HG02571 (cell line): ENCODE measurements around the gene NEDD8.

Experiments
- ATAC-seq: cut with Tn5 transposase; IDR thresholded peaks from one replicate; pipeline ENCODE4 v1.9.1; 2021; ENCODE audit warnings: mild to moderate bottlenecking, moderate library complexity; ENCODE audit not compliant: unreplicated experiment

NEDD8 gene

GRCh38 chr14:24232121-24232644 is at the start of gene NEDD8:
Gene NEDD8 (minus strand): TSS chr14:24232367. CDS start chr14:24232267, 100 bp downstream.
- ATAC-seq = peak; percentile 72

GRCh38 chr14:24281636-24282035 is 49.5 kb upstream of the NEDD8 start:
- no peak for ATAC-seq

- ATAC-seq = no peak
Observed at GRCh38 chr14:24280797-24281460, 48.8 kb upstream of the NEDD8 start.

DNA sequence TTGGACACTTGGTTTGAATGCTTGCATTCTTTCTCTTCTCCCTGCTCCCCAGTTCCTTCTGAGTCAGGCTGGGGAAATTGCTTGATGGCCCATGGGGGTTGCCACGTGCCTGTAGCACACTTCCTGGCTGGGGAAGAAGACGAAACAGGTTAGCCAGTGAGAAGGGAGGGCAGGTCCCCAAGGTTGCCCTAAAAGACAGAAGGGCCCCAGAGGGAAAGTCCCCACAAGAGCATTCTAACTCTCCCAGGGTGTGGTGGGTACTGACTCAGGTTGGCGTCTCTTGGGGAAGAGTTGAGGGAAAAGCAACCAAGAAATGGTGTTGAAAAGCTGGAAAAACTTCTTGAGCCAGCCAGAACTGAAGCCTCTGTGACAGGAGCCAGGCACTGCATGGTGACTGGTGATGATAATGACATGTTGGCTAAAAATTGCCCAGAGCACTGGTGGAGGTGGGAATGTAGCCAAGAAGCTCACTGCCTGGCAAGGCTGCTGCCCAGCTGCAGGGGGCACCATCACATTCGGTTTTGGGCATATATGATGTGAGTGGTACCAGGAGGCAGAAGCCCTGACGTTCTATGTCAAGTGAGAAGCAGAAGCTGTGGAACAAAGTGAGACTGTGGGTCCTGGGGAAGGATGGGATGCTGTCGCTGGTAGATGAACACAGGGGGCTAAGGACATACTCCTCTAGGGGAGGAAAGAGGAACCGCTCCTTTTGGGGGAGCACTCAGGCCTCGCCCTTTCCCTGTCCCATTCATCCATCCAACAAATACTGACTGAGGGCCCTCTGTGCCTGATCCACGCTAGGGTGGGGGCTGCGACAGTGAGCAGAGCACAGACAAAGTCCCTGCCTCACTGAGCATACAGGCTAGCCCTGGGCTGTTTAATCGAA is 47.4 kb upstream of the NEDD8 start:
- peak; percentile 68 for ATAC-seq

DNA sequence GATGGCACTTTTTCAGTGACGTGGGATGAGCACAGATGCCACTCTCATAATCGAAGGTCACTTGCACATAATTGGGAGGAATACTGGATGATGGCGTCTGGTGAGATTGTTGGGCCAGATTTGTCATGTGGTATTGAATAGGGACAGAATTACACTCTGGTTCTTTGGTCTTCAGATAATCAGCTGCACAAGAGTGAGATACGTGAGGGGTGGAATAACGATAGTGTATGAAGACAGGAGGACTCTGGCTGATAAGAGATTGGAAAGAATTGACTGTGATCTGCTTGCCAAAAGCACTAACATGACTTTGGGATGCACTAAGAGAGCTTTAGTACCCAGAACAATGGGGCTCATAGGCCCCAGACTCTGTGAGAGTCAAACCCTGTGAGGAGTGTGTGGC is 46.3 kb upstream of the NEDD8 start:
- no peak for ATAC-seq

DNA sequence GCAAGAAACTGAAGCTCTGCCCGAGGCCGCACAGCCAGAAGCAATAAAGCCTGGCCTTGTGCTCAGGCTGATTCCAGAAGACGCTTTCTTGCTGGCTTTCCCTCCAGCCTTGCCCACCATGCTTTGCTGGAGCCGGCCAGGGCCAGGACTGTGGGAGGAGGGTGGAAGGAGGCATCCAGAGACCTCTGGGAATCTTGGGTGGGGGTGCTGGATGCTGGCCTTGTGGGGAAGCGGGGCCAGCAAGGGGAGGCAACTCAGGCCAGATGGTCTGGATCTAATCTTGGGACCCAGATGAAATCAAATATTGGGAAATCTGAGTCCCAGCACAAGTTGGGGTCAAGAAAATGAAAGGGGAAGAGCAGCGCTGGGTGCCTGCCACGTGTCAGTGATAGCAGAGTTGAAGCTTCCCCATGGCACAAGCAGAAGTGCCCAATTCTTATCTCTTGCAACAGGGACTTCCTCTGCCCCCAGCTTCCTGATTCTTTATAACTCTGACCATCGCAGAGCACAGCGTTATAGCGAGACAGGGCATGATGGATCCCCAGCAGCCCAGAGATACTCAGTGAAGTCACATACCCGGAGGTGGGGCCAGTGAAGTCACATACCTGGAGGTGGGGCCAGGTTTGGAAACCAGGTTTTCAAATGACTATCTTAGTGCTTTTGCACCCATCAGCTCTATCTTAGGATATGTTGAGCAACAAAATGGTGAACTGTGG is 45.6 kb upstream of the NEDD8 start:
- ATAC-seq = no peak

- no peak for ATAC-seq
Observed at GRCh38 chr14:24277071-24277470, 44.9 kb upstream of the NEDD8 start.

- peak; percentile 37 for ATAC-seq
Observed at GRCh38 chr14:24274101-24274543, 42.0 kb upstream of the NEDD8 start.

DNA sequence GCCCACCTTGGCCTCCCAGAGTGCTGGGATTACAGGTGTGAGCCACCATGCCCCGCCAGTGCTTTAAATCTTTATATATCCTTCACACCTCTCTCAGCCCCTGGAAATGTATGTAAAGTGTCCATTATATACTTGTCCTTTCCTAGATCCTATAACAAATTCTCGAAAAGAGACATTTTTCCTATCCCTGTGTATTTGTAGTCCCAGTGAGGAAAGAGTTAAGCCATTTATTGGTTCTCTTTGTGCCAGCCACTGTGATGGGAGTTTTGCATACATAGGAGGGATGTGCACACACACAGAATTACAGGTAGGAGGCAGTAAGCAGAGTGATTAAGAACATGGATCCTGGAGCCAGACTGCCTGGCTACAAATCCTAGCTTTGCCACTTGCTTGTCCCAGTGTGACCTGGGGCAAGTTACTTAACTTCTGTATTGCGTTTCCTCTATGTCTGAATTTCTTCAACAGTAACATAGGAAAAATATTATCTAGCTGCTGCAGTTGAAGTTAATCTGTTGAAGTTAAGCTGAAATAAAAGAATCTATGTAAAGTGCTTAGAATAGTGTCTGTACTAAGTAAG is 41.3 kb upstream of the NEDD8 start:
- ATAC-seq = no peak

DNA sequence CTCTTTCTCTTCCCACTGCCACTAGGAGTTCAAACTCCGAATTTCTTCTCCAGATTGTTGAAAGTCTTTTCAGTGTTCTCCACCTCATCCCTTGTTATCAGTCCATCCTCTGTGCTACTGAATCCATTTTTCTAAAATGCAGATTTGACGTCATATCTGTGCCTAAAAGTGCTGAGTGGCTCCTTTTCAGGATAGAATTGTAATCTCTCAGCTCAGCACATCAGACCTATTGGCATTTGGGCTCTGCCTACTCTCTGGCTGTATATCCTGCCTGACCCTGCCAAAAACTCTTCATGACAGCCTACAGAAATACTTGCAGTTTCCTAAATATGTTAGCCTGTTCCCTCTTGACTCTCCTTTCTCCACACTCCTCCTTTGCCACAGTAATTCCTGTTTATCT is 40.3 kb upstream of the NEDD8 start:
- ATAC-seq = no peak

GRCh38 chr14:24271834-24272263 is 39.7 kb upstream of the NEDD8 start:
- no peak for ATAC-seq

DNA sequence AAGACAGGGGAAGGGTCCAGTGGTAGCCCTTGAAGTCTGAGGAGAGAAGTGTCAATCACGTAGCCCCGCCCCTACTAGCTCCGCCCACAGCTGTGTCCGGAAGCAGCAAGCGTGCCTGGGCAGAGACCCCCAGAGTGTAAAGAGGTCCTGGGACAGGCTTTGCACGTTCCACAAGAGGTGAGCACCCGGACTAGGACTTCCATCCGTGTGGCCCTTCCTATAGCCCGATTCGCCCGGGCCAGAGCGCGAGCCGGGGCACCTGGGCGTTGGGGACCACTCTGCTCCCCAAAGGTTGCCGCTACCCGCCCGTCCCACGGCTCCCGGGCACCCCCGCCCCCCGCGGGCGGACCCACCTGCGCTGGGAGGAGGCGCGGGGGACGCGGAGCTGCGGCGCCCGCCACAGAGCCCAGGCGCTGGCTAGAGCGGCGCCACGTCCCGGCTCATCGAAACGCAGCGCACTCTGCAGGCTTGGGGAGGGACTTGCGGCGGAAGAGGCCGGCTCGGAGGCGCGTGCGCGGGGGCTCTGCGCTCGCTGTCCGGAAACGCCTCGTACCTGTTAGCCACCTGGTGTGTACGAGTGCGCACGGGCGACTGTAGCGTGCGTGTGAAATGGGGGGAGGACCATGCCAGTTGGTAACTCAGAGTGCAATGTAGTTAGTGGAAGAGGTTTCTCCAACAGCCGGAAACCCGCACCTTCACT is 39.1 kb upstream of the NEDD8 start, which contains the start of gene RABGGTA:
TSS of gene RABGGTA (minus strand) at position 464 of the 700 bp plus-strand sequence. CDS start 482 bp downstream, outside the sequence.
- ATAC-seq = peak; percentile 84

- no peak for ATAC-seq
Observed at GRCh38 chr14:24270537-24271133, 38.5 kb upstream of the NEDD8 start.

- no peak for ATAC-seq
Observed at GRCh38 chr14:24269910-24270536, 37.9 kb upstream of the NEDD8 start.

GRCh38 chr14:24269368-24269767 is 37.2 kb upstream of the NEDD8 start:
- no peak for ATAC-seq

DNA sequence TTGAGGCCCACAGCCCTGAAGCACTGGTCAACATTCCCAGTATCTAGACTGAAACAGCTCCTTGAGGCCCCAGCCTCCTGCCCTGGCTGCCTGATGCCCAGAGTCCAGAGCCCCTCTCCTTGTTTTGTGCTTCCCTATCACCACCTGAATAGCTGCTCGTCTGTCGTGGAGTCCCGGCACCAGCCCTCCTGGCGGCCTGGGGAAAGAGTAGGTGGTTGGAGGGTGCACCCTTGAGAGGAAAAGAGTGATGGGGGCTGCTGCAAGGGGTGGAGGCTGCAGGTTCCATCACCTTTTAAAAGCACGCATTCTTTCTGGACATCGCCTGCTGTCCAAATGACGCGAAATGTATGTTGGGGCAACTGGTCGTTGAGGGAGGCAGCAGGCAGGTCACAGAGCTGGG is 36.1 kb upstream of the NEDD8 start:
- no peak for ATAC-seq

GRCh38 chr14:24267516-24267915 is 35.3 kb upstream of the NEDD8 start:
- ATAC-seq = no peak

DNA sequence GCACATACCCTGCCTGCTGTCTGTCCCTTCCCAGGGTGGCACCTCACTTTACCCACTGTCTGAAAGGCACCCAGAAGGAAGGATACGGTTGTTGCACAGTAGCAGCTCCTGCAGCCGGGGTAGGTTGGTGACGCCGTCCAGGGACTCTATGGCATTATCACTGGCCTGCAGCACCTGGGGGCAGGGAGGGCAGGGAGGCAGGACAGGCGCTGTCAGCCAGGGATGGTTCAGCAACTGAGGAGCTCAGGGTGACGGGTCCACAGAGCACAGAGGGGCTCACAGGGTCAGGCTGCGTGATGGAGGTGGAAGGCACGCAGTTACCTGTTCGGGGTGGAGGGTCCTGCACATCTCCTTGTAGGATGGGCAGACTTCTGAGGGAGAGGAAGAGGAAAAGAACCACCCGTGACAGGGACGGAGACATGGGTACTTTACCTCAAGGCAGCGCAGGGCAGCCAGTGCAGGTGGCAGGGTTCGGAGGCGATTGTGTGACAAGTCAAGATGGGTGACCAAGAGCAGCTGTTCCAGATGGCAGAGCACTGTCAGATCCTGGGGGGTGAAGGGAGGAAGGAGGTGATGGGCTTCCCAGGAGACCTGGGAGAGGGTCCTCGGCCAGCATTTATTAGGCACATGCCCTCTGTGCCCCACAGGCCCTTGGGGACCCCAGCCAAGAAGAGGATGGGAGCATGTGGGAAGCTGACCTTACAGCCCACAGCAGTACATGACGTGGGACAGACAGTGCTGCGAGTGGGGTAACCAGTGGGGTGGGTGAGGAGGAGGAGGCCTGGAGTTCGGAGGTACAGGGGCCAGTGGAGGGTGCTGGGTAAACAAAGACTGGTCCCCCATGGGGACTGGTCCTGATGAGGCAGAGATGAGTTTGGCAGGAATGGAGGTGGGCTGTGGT is 34.4 kb upstream of the NEDD8 start:
- ATAC-seq = no peak
